Stomach (tissue), 4 donors: Measurements from ENCODE around the gene TRAK1.

Source experiments
- POLR2A ChIP-seq, 4 donors: fragments of 450-650 bp; IDR thresholded peaks; one replicate each; pipeline ENCODE4 v1.6.1; 2016; ENCODE audit warnings: antibody characterized with exemption in 4 of 4, control low read depth in 2 of 4, mild to moderate bottlenecking in 1 of 4, moderate library complexity in 1 of 4
- POLR2AphosphoS5 ChIP-seq, 3 donors: sonication (generic); formaldehyde crosslinking; IDR thresholded peaks; one replicate each; pipeline ENCODE4 v1.6.1; 2016; ENCODE audit warnings: antibody characterized with exemption in 3 of 3
- TF ChIP-seq, protein P1 (sequence below), 7 experiments: fragments of 450-650 bp in 4 of 7; fragments of 200-600 bp in 3 of 7; sonication (generic) in 3 of 7; IDR thresholded peaks; one replicate each; pipeline ENCODE4 v1.5.1; 2016 to 2019; ENCODE audit warnings: antibody characterized with exemption in 7 of 7, control low read depth in 2 of 7, mild to moderate bottlenecking in 1 of 7

DNA sequence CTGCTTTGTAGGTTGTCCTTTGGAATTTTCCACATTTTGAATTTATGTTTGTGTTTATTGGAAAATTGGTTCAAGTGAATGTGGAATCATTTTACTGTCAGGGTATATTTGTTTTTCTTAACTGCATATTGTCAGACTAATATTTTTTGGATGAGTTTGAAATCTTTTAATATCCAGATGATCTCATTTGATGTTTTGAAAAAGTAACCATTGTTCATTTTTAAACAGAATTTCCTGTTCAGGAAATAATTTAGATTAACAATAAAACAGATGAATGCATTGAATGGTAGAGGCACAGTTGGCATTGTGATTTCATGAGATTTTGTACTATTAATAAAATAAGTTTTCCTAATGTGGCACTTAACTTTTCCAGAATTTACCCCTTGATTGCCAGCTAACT is 15.5 kb downstream of the TRAK1 start:
- TF ChIP-seq POLR2A (IDR thresholded peaks at IDR 0.05), result no peak
- TF ChIP-seq, protein P1, sequence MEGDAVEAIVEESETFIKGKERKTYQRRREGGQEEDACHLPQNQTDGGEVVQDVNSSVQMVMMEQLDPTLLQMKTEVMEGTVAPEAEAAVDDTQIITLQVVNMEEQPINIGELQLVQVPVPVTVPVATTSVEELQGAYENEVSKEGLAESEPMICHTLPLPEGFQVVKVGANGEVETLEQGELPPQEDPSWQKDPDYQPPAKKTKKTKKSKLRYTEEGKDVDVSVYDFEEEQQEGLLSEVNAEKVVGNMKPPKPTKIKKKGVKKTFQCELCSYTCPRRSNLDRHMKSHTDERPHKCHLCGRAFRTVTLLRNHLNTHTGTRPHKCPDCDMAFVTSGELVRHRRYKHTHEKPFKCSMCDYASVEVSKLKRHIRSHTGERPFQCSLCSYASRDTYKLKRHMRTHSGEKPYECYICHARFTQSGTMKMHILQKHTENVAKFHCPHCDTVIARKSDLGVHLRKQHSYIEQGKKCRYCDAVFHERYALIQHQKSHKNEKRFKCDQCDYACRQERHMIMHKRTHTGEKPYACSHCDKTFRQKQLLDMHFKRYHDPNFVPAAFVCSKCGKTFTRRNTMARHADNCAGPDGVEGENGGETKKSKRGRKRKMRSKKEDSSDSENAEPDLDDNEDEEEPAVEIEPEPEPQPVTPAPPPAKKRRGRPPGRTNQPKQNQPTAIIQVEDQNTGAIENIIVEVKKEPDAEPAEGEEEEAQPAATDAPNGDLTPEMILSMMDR (IDR thresholded peaks at IDR 0.05), result no peak
- no peak for TF ChIP-seq POLR2AphosphoS5 (IDR thresholded peaks at IDR 0.05)
